ENCODE data around the gene BTRC.

BTRC gene

DNA sequence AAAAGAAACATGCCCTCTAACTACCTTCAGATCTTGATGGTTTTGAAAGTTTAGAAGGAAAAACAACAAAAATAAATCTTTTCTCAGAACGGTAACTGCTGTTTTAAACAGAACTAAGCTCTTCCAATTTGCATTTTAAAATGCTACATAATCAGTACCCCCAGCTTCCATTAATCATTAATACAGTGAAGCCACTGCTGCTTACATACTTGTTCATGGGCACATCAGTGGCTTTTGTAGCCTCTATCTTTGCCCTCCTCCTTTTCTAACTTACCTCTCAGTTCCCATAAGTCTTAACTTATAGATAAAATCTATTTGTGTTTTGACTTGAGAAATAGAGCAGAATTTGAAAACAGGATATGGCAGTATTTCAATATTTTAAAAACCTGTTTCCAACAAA lies 125.0 kb downstream of the BTRC start:
- DNase-seq (ENCODE audit: low read depth in 1 of 2, low spot score in 1 of 2), result no peak
- Histone ChIP-seq H3K27me3 (ENCODE audit: insufficient read depth, poor library complexity, severe bottlenecking) (no peaks in the 10 kb centered on the region), H3K27ac (replicated peaks) (no peak overlapping the region), H3K4me3 (replicated peaks; ENCODE audit: insufficient read depth, low read length) (no peak overlapping the region)
- TF ChIP-seq, protein P1, sequence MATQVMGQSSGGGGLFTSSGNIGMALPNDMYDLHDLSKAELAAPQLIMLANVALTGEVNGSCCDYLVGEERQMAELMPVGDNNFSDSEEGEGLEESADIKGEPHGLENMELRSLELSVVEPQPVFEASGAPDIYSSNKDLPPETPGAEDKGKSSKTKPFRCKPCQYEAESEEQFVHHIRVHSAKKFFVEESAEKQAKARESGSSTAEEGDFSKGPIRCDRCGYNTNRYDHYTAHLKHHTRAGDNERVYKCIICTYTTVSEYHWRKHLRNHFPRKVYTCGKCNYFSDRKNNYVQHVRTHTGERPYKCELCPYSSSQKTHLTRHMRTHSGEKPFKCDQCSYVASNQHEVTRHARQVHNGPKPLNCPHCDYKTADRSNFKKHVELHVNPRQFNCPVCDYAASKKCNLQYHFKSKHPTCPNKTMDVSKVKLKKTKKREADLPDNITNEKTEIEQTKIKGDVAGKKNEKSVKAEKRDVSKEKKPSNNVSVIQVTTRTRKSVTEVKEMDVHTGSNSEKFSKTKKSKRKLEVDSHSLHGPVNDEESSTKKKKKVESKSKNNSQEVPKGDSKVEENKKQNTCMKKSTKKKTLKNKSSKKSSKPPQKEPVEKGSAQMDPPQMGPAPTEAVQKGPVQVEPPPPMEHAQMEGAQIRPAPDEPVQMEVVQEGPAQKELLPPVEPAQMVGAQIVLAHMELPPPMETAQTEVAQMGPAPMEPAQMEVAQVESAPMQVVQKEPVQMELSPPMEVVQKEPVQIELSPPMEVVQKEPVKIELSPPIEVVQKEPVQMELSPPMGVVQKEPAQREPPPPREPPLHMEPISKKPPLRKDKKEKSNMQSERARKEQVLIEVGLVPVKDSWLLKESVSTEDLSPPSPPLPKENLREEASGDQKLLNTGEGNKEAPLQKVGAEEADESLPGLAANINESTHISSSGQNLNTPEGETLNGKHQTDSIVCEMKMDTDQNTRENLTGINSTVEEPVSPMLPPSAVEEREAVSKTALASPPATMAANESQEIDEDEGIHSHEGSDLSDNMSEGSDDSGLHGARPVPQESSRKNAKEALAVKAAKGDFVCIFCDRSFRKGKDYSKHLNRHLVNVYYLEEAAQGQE (IDR thresholded peaks at IDR 0.05; ENCODE audit: insufficient replicate concordance, low read depth), result no peak
- TF ChIP-seq GABPA (IDR thresholded peaks at IDR 0.05; ENCODE audit: low read depth) (no peak), SPI1 (IDR thresholded peaks at IDR 0.05; ENCODE audit: borderline replicate concordance, low read depth) (no peak), POLR2AphosphoS5 (IDR thresholded peaks at IDR 0.05; ENCODE audit: low read depth) (no peak)
- TF ChIP-seq, protein P2, sequence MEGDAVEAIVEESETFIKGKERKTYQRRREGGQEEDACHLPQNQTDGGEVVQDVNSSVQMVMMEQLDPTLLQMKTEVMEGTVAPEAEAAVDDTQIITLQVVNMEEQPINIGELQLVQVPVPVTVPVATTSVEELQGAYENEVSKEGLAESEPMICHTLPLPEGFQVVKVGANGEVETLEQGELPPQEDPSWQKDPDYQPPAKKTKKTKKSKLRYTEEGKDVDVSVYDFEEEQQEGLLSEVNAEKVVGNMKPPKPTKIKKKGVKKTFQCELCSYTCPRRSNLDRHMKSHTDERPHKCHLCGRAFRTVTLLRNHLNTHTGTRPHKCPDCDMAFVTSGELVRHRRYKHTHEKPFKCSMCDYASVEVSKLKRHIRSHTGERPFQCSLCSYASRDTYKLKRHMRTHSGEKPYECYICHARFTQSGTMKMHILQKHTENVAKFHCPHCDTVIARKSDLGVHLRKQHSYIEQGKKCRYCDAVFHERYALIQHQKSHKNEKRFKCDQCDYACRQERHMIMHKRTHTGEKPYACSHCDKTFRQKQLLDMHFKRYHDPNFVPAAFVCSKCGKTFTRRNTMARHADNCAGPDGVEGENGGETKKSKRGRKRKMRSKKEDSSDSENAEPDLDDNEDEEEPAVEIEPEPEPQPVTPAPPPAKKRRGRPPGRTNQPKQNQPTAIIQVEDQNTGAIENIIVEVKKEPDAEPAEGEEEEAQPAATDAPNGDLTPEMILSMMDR (IDR thresholded peaks at IDR 0.05; ENCODE audit: insufficient read depth, low read length), result no peak

DNA sequence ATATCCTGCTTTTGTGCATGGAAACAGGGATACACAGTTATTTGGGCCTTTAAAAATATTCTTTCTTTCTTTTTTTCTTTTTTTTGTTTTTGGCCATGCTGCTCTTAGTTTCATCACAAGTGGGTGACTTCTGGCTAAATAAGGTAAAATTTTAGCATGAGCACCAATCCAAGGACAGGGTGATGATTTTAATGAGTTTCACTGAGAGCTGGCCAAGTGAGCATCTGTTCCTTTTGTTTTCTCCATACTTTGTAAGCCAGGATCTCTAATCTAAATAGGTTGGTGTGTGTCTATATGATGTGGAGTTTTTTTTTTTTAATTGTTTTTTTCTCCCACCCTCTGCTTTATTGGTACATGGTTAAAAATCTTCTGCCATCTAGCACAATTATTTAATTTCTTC lies 127.3 kb downstream of the BTRC start:
- no peaks in the 10 kb centered on the region for H3K27me3 ChIP-seq (ENCODE audit: insufficient read depth, poor library complexity, severe bottlenecking)
- DNase-seq (ENCODE audit: low read depth in 1 of 2, low spot score in 1 of 2), result no peak
- no peak overlapping the region for H3K27ac ChIP-seq (replicated peaks)
- no peak overlapping the region for H3K4me3 ChIP-seq (replicated peaks; ENCODE audit: insufficient read depth, low read length)
- no peak for TF ChIP-seq POLR2AphosphoS5 (IDR thresholded peaks at IDR 0.05; ENCODE audit: low read depth)
- no peak for TF ChIP-seq GABPA (IDR thresholded peaks at IDR 0.05; ENCODE audit: low read depth)
- no peak for TF ChIP-seq SPI1 (IDR thresholded peaks at IDR 0.05; ENCODE audit: borderline replicate concordance, low read depth)
- TF ChIP-seq, protein P2 (IDR thresholded peaks at IDR 0.05; ENCODE audit: insufficient read depth, low read length), result no peak
- TF ChIP-seq, protein P1 (IDR thresholded peaks at IDR 0.05; ENCODE audit: insufficient replicate concordance, low read depth), result no peak

DNA sequence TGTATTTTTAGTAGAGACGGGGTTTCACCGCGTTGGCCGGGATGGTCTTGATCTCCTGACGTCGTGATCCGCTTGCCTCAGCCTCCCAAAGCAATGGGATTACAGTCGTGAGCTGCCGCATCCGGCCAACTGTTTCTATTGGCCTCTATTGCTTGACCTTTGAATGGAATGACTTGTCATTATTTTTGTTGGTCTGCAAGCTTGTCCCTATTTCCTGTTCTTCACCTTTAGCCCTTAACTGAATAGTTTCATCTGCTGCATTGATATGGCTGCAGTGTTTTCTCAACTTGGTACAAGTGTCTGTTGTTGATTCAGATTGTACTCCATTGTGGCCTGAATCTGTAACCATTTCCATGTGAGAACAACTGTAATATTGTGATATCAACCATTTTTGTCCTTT lies 128.6 kb downstream of the BTRC start:
- Histone ChIP-seq H3K27ac (replicated peaks) (no peak overlapping the region), H3K27me3 (ENCODE audit: insufficient read depth, poor library complexity, severe bottlenecking) (no peaks in the 10 kb centered on the region), H3K4me3 (replicated peaks; ENCODE audit: insufficient read depth, low read length) (no peak overlapping the region)
- no peak for DNase-seq (ENCODE audit: low read depth in 1 of 2, low spot score in 1 of 2)
- TF ChIP-seq POLR2AphosphoS5 (IDR thresholded peaks at IDR 0.05; ENCODE audit: low read depth) (no peak), GABPA (IDR thresholded peaks at IDR 0.05; ENCODE audit: low read depth) (no peak)
- TF ChIP-seq, protein P2 (IDR thresholded peaks at IDR 0.05; ENCODE audit: insufficient read depth, low read length), result no peak

DNA sequence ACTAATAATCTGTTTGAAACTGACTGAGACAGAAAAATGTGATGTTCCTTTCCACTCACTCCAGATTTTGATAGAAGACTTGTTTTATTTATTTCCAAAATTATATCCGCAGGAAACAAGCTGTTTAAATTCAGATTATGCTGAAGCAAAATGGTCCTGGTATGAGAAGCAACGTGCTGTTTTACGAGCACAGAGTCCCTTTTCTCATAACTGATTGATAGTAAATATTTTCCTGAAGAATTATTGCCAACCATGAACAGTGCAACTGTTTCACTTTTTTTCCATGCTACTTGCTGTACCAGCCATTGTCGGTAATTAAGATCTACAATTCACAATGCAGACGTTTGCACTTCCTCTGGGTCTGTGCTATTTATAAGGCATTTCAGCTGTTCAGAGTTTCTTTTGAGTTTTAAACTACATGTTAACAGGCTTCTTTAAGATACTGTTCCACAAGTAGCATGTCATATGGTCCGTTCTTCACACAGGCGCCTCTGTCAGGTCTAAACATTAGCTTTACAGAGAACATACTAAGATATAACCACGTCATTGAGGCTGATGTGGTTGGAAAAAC lies 130.3 kb downstream of the BTRC start:
- H3K4me3 ChIP-seq (replicated peaks; ENCODE audit: insufficient read depth, low read length), result no peak overlapping the region
- no peak for DNase-seq (ENCODE audit: low read depth in 1 of 2, low spot score in 1 of 2)
- H3K27me3 ChIP-seq (ENCODE audit: insufficient read depth, poor library complexity, severe bottlenecking), result no peaks in the 10 kb centered on the region
- TF ChIP-seq, protein P2 (IDR thresholded peaks at IDR 0.05; ENCODE audit: insufficient read depth, low read length), result no peak
- TF ChIP-seq GABPA (IDR thresholded peaks at IDR 0.05; ENCODE audit: low read depth), result no peak
- no peak for TF ChIP-seq POLR2AphosphoS5 (IDR thresholded peaks at IDR 0.05; ENCODE audit: low read depth)
- TF ChIP-seq, protein P1 (IDR thresholded peaks at IDR 0.05; ENCODE audit: insufficient replicate concordance, low read depth), result no peak
- TF ChIP-seq SPI1 (IDR thresholded peaks at IDR 0.05; ENCODE audit: borderline replicate concordance, low read depth), result no peak
- no peak overlapping the region for H3K27ac ChIP-seq (replicated peaks)

All from HL-60 (cell line).